HL-60/S4 (cell line): ENCODE data around the gene SLC38A4.

Source experiments
- in situ Hi-C: fragments of 300-500 bp; cut with MboI; formaldehyde crosslinking; loops from 2 replicates; pipeline ENCODE4 v1.14.3; 2022; ENCODE audit warnings: low sequenced_read_pairs

SLC38A4 gene

GRCh38 chr12:46718495-46718894 is 107.3 kb downstream of the SLC38A4 start:
- in situ Hi-C loops: no loop called here

- in situ Hi-C loops: no loop called here
Observed at GRCh38 chr12:46717868-46718267, 107.9 kb downstream of the SLC38A4 start.

- in situ Hi-C loops: no loop called here
Observed at GRCh38 chr12:46717159-46717558, 108.6 kb downstream of the SLC38A4 start.
